HG02973 (cell line): ENCODE measurements around the gene TBC1D23.
"Not testable (repeated sequence)": the region's sequence is repeated elsewhere in the genome, so short reads cannot be mapped to it uniquely, and the experiment has no call there.

Experiments used
- ATAC-seq: cut with Tn5 transposase; IDR thresholded peaks from one replicate; pipeline ENCODE4 v1.9.1; 2021; ENCODE audit warnings: moderate library complexity; ENCODE audit not compliant: unreplicated experiment

TBC1D23 gene

GRCh38 chr3:100260685-100261484 is at the start of gene TBC1D23:
Gene TBC1D23, plus strand, starts transcription at chr3:100260992. Its CDS starts 27 bp downstream, at chr3:100261019.
- ATAC-seq, result peak; percentile 100

GRCh38 chr3:100213891-100214573 is 46.8 kb upstream of the TBC1D23 start:
- no peak for ATAC-seq

GRCh38 chr3:100214574-100214964 is 46.2 kb upstream of the TBC1D23 start:
- ATAC-seq, result no peak

- ATAC-seq, result no peak
These were observed 44.1 kb upstream of the TBC1D23 start for GRCh38 chr3:100216713-100217112.

GRCh38 chr3:100221159-100221558 is 39.6 kb upstream of the TBC1D23 start:
- no peak for ATAC-seq

- no peak for ATAC-seq
These were observed 35.6 kb upstream of the TBC1D23 start for GRCh38 chr3:100225193-100225592.

GRCh38 chr3:100225883-100226282 is 34.9 kb upstream of the TBC1D23 start:
- ATAC-seq, result no peak

GRCh38 chr3:100226712-100227429 is 33.9 kb upstream of the TBC1D23 start:
- no peak for ATAC-seq

- no peak for ATAC-seq
These were observed 33.3 kb upstream of the TBC1D23 start for GRCh38 chr3:100227511-100227921.

- ATAC-seq, result no peak
These were observed 32.5 kb upstream of the TBC1D23 start for GRCh38 chr3:100228247-100228646.

GRCh38 chr3:100229188-100229587 is 31.6 kb upstream of the TBC1D23 start:
- ATAC-seq, result not testable (repeated sequence)

GRCh38 chr3:100230710-100231109 is 30.1 kb upstream of the TBC1D23 start:
- no peak for ATAC-seq

- no peak for ATAC-seq
These were observed 29.1 kb upstream of the TBC1D23 start for GRCh38 chr3:100231668-100232067.

GRCh38 chr3:100234364-100234763 is 26.4 kb upstream of the TBC1D23 start:
- ATAC-seq, result no peak

GRCh38 chr3:100238599-100238998 is 22.2 kb upstream of the TBC1D23 start:
- ATAC-seq, result no peak

GRCh38 chr3:100242471-100242870 is 18.3 kb upstream of the TBC1D23 start:
- ATAC-seq, result not testable (repeated sequence)

GRCh38 chr3:100244264-100244663 is 16.5 kb upstream of the TBC1D23 start:
- no peak for ATAC-seq

GRCh38 chr3:100245136-100245535 is 15.7 kb upstream of the TBC1D23 start:
- ATAC-seq, result no peak

- ATAC-seq, result no peak
These were observed 14.9 kb upstream of the TBC1D23 start for GRCh38 chr3:100245927-100246326.

- ATAC-seq, result no peak
These were observed 13.8 kb upstream of the TBC1D23 start for GRCh38 chr3:100246999-100247398.

GRCh38 chr3:100252001-100252400 is 8.8 kb upstream of the TBC1D23 start:
- no peak for ATAC-seq
